H1 (cell line): ENCODE data around the gene ARID5A.

Source experiments
- ASH2L ChIP-seq: fragments of 200-600, 300-600 bp; sonication (generic); IDR thresholded peaks from one replicate; pipeline ENCODE4 v1.7.1; 2017; ENCODE audit warnings: low read length
- CTCF ChIP-seq, 3 experiments: IDR thresholded peaks; 1 replicate in 2 of 3; 2 replicates in 1 of 3; pipeline versions ENCODE4 v1.5.1 to v1.6.1; 2011; ENCODE audit warnings: low read length in 3 of 3, mild to moderate bottlenecking in 3 of 3, inconsistent platforms in 2 of 3, low read depth in 1 of 3, moderate library complexity in 1 of 3; ENCODE audit not compliant: insufficient read depth in 1 of 3; ENCODE audit errors: control extremely low read depth in 1 of 3
- GTF2F1 ChIP-seq: IDR thresholded peaks from 2 replicates; pipeline ENCODE4 v1.6.1; 2012; ENCODE audit warnings: low read depth, low read length, improper control_type of control experiment, borderline replicate concordance
- JUND ChIP-seq: IDR thresholded peaks from 2 replicates; pipeline ENCODE4 v1.6.1; 2011; ENCODE audit warnings: mild to moderate bottlenecking, improper control_type of control experiment, low read length
- KDM5A ChIP-seq: fragments of 200-600 bp; IDR thresholded peaks from 2 replicates; pipeline ENCODE4 v1.7.1; 2012; ENCODE audit warnings: mild to moderate bottlenecking, low read length, inconsistent platforms, mixed read lengths
- POLR2AphosphoS5 ChIP-seq: IDR thresholded peaks from 2 replicates; pipeline ENCODE4 v1.6.1; 2011; ENCODE audit warnings: low read depth, low read length
- RFX5 ChIP-seq: IDR thresholded peaks from 2 replicates; pipeline ENCODE4 v1.6.1; 2011; ENCODE audit warnings: low read depth, low read length, improper control_type of control experiment, borderline replicate concordance
- SP4 ChIP-seq: IDR thresholded peaks from 2 replicates; pipeline ENCODE4 v1.6.1; 2012; ENCODE audit warnings: low read length, inconsistent platforms

GRCh38 chr2:96552315-96553175, 16.0 kb downstream of the ARID5A start:
- TF ChIP-seq CTCF (IDR thresholded peaks at IDR 0.05; ENCODE audit: control extremely low read depth in 1 of 3, insufficient read depth in 1 of 3, low read depth in 1 of 3, low read length in 3 of 3) (no peak), SP4 (no peak), JUND (no peak), KDM5A (no peak), RFX5 (no peak), GTF2F1 (no peak), POLR2AphosphoS5 (no peak), ASH2L (no peak)
